ENCODE data around the gene GPRC5B.

GPRC5B gene

GRCh38 chr16:19846436-19846835 lies 38.2 kb downstream of the GPRC5B start:
- no peak for TF ChIP-seq CTCF (IDR thresholded peaks at IDR 0.05)
- peaks cover 16% of the 10 kb centered on the region for H3K36me3 Mint-ChIP-seq (ENCODE audit: low read depth)
- H3K9me3 Mint-ChIP-seq = peaks cover 4% of the 10 kb centered on the region
- no peak for DNase-seq
- H3K27me3 Mint-ChIP-seq (ENCODE audit: low read depth, poor library complexity) = no peaks in the 10 kb centered on the region
- H3K27ac Mint-ChIP-seq = no peak overlapping the region
- peaks cover 19% of the 10 kb centered on the region for H3K4me1 Mint-ChIP-seq
- no peak overlapping the region for H3K4me3 Mint-ChIP-seq

- no peak for DNase-seq
- Mint-ChIP-seq H3K9me3 (peaks cover 4% of the 10 kb centered on the region), H3K4me3 (no peak overlapping the region), H3K27ac (no peak overlapping the region), H3K27me3 (ENCODE audit: low read depth, poor library complexity) (no peaks in the 10 kb centered on the region), H3K36me3 (ENCODE audit: low read depth) (peaks cover 14% of the 10 kb centered on the region), H3K4me1 (peaks cover 25% of the 10 kb centered on the region)
- TF ChIP-seq CTCF (IDR thresholded peaks at IDR 0.05) = no peak
Observed at GRCh38 chr16:19844945-19845641, 39.6 kb downstream of the GPRC5B start.

GRCh38 chr16:19843371-19843770 lies 41.3 kb downstream of the GPRC5B start:
- peaks cover 25% of the 10 kb centered on the region for H3K4me1 Mint-ChIP-seq
- peaks cover 4% of the 10 kb centered on the region for H3K9me3 Mint-ChIP-seq
- no peaks in the 10 kb centered on the region for H3K27me3 Mint-ChIP-seq (ENCODE audit: low read depth, poor library complexity)
- no peak for DNase-seq
- peak overlapping the region; percentile 1 for H3K4me3 Mint-ChIP-seq
- H3K36me3 Mint-ChIP-seq (ENCODE audit: low read depth) = peaks cover 8% of the 10 kb centered on the region
- no peak for TF ChIP-seq CTCF (IDR thresholded peaks at IDR 0.05)
- no peak overlapping the region for H3K27ac Mint-ChIP-seq

- DNase-seq = no peak
- Mint-ChIP-seq H3K4me3 (no peak overlapping the region), H3K9me3 (peaks cover 4% of the 10 kb centered on the region), H3K27ac (no peak overlapping the region), H3K36me3 (ENCODE audit: low read depth) (peaks cover 8% of the 10 kb centered on the region), H3K4me1 (peaks cover 33% of the 10 kb centered on the region), H3K27me3 (ENCODE audit: low read depth, poor library complexity) (no peaks in the 10 kb centered on the region)
- TF ChIP-seq CTCF (IDR thresholded peaks at IDR 0.05) = no peak
Observed at GRCh38 chr16:19842426-19843157, 42.1 kb downstream of the GPRC5B start.

GRCh38 chr16:19841184-19841583 lies 43.5 kb downstream of the GPRC5B start:
- H3K36me3 Mint-ChIP-seq (ENCODE audit: low read depth) = peaks cover 10% of the 10 kb centered on the region
- peaks cover 4% of the 10 kb centered on the region for H3K9me3 Mint-ChIP-seq
- peaks cover 36% of the 10 kb centered on the region for H3K4me1 Mint-ChIP-seq
- no peak overlapping the region for H3K27ac Mint-ChIP-seq
- no peak overlapping the region for H3K4me3 Mint-ChIP-seq
- no peak for DNase-seq
- no peak for TF ChIP-seq CTCF (IDR thresholded peaks at IDR 0.05)
- no peaks in the 10 kb centered on the region for H3K27me3 Mint-ChIP-seq (ENCODE audit: low read depth, poor library complexity)
